Measurements from ENCODE around the gene RIT2.

RIT2 gene

DNA sequence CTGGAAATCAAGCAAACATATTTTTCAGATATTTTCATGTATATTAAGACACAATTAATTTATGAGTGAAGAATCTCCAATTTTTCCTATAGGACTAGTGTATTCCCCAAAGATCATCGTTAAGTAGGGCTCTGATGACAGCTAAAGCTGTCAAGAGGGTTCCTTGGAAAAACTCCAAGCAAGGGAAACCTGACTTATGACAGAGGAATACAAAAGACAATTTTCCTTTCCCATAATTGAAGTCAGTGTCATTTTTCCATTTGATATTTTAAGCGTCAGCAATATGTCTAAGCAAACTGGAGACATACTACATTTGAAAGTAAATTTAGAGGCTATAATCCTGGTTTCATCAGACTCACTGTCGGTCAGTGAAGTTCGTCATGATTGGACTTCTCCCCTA lies 36.1 kb downstream of the RIT2 start:
- no peak for DNase-seq

DNA sequence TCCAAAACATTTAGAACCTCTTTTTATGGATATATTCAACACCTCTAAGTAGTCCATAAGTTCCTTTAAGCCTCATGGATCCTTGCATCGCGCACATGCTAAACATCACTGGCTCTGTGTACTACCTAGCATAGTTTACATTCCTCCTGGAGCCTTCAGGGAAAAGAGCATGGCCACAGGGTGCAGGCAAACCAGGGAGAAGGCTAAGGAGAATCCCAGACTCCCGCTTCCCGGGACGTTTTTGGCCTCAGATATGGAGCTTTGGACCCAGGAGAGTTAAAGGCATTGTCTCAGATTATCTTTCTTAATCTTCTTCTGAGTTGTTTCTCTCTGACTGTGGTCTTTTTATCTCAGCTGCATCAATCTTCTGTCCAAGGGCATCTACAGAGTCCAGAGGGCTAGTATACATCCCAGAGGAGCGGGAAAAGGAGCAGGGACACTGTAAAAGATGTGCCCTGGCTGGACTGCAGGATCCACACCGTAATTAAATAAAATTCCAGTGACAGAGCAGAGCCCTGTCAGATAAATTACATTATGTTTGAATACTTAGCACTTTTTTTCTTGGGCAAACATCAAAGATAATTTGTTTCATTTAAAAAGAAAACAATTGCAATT lies 36.9 kb downstream of the RIT2 start:
- DNase-seq: no peak

DNA sequence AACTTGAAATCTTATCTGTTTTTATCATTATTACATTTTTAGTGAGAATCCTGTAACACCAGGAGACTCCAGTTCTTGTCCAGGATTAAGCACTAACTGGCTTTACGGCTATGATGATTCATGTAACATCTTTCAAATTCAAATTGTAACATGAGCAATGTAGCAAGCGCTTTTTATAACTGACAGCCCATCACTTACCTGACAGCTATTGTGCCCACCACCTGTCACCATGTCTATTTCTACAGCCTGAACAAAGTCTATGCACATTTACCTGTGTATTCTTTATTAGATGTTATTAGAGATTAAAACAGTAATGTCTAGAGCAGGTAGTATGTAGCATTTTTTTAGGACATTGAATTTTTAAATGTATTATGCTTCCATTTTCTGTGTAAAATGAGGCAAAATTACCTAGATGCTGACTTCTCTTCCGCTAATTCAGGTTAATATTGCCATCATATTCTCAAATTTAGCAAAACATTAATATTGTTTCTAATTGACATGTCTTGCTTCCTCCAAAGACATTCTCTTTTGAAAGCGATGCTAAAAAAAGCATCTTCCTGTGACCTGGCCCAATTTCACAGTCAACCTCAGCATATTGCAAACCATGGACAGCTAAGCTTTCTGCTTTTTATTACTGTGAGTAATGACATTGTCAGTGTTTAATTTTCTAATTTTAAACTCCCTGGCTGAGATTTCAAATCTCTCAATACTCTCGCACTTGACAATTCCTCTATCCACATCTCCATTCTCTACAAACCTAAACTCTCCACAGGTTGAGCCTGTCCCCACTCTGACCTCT lies 37.8 kb downstream of the RIT2 start:
- DNase-seq: no peak

DNA sequence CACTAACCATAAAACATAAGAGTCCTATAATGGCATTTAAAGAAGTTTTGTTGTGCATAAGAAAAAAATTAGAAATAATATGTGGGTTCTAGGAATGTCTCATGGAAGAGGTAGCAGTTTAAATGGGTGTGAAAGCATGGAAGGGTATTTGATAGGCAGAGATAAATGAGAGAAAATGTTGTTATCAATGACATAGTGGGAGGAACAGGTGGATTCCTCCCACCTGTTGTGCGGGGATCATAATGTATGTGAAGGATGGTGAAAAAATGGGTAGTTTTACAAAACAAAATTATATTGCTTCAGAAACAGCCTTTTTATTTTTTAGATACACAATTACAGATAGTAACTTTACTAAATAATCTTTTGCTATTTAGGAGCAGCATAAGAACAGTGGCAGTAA lies 41.7 kb downstream of the RIT2 start:
- no peak for DNase-seq

DNA sequence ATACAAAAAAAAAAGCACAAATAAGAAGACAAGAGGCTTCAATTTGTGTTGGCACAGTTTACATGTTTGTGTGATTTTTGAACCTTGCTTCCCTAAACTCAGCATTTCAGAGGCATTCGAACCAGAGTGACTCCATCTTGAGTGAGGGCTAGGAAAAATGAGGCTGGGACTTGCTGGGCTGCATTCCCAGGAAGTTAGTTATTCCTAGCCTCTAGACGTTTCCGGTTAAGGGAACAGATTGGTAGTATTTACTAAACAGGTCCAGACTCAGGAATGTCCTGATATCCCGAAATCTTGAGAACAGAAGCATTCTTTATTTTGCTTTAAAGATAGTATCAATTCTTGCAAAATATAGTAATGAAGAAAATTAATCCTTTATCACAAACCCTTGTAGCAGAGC lies 46.7 kb downstream of the RIT2 start:
- DNase-seq: no peak

DNA sequence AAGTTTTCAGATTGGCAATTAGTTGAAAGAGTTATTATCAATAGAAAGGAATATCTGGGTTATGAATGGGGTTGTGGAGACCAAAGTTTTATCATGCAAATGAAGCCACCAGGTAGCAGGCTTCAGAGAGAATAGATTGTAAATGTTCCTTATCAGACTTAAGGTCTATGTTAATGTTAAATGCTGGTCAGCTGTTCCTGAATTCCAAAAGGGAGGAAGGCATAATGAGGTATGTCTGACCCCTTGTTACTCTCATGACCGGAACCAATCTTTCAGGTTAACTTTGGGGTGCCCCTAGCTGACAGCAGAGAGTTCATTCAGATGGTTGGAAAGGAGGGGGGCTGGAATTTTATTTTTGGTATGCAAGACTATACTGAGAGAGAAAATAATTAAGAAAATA lies 47.9 kb downstream of the RIT2 start:
- no peak for DNase-seq

DNA sequence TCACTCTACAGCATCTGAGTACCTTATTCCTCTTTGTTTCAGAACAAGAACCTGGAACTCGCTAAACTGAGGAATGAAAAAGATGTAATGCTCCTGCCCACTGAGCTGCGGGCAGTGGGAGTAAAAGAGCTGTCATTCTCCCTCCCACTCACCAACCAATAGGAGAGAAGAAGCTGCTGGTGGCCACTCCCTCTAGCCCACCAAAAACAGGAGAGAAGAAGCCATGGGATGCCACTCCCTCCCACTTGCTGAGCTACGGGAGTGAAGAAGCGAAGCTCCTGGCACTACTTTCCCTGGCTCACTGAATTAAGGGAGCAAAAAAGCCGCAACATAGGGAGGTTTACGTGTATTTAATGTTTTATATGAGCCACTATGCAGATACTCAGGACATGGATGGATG lies 53.7 kb downstream of the RIT2 start:
- no peak for DNase-seq

DNA sequence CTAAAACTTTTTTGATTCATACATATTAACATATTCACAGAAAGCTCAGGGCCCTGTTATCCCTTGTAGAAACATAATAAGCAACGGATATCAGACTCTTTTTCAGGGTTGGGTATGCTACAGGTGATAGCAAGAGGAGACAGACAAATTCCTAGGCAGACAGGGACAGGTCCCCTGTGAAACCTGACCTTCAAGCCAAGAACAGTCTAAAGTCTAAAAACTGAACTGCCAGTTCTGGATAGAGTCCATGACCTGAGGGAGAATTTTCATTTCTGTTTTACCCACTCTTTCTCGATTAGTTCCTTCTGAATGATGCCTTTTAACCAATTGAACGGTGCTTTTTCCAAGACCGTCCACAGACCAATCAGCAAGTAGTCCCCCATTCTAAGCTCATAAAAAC lies 54.2 kb downstream of the RIT2 start:
- DNase-seq: no peak

DNA sequence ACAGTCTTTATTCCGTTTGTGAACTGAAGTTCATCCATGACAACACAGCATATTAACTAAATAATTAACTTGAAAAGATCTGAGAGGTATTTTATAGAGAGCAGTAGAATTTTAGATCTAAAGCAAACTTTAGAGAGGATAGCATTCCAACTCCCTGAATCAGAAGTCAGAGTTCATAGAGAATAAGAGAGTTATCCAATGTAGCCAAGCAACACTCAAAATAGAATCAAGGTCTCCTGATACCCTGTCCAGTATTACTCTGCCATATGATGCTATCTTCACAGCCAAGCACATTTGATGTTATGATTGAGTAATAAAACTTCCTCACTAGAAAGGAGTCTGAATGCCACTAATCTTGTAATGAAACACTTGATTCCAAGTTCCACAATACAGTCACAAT lies 55.5 kb downstream of the RIT2 start:
- no peak for DNase-seq

DNA sequence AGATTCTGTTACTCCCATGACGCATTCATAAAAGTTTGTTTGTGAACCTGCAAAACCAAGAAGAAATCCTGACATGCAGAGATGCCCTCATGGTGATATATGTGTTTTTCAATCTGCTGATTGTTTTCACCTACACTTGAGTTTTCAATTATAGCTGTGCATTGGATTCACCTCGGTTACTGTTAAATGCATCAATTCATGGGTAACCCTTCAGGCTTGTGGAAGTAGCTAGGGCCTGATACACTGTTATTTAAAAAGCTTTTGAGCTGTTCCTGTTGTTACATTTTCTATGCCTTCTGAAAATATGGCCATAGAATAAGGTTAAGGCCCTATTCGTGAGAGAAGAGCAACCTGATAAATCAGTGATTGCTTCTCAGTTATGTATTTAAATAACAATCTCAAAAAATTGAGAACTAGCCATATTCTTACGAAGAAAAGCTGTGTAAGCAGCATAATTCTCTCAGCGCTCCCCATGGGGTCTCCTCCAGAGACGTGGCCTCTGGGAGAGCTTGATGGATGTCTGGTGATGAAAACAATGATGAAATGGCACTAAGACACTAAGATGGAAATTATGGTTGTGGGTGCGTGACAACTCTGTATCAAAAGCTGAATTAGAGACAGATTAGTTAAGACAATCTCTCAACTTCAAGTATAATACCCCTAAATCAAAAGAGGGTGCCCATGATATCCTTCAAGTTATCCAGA lies 60.5 kb downstream of the RIT2 start:
- no peak for DNase-seq

DNA sequence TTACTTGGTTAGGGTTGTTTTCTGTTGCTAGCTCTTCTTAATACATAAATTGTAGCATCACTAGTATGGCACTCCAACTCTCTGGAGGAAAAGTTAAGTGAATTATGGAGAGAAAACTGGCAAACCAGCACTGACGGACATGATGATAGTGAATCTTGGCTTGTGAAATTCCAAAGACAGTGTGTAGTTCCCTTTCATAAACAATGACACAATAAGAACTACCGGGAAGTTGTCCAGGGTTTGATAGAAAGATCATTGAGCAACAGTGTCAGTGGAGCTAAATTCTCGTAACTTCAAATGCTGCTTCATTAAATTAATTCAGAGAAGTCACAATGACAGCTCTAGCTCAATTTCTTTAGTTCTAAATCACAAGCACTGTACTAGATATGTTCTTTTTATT lies 66.5 kb downstream of the RIT2 start:
- DNase-seq: no peak

DNA sequence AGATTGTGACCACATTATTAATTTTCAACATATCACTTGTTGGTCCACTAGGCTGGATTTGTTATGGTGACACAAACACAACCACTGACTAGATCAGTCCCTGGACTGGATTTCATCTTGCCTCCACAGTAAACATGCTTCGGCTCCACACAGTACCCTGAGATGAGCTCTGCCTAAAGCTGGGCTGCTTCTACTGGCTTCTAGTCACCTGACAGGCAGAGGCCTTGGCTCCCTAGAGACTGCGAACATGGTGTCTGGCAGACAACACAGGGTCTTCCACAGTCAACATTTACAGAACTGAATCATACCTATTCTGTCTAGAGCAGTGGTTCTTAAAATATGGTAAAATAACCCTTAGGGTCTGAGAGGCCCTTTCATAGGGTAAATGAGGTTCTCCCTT lies 69.2 kb downstream of the RIT2 start:
- DNase-seq: no peak

DNA sequence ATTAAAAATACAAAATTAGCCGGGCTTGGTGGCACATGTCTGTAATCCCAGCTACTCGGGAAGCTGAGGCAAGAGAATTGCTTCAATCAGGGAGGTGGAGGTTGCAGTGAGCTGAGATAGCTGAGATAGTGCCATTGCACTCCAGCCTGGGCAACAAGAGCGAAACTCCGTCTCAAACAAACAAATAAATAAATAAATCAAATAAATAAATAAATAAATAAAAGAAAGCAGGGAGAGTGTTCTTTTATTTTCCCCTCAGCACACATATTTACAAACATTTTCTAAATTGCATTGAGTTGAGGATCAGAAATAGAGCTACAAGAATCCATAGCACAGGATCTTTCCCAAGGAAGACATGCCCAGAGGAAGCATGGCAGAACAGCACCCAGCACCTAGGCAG lies 71.9 kb downstream of the RIT2 start:
- DNase-seq: no peak

DNA sequence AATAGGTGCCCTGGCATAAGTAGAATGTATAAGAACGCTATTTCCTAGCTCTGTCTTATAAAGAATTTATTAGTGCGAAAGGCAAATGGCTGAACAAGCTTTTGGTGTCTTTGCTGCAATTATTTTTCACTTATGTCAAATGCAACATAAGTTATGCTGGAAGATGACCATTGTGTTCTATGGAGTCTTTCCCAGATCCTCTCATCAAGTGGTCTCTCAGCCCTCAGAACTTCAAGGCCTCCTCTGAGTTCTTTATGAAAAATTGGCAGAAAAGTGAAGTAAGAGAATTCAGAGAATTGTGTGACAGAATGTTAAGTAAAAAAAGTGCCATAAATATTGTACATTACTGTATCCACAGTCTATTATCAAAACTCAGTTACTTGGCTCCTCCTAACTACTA lies 75.2 kb downstream of the RIT2 start:
- no peak for DNase-seq

DNA sequence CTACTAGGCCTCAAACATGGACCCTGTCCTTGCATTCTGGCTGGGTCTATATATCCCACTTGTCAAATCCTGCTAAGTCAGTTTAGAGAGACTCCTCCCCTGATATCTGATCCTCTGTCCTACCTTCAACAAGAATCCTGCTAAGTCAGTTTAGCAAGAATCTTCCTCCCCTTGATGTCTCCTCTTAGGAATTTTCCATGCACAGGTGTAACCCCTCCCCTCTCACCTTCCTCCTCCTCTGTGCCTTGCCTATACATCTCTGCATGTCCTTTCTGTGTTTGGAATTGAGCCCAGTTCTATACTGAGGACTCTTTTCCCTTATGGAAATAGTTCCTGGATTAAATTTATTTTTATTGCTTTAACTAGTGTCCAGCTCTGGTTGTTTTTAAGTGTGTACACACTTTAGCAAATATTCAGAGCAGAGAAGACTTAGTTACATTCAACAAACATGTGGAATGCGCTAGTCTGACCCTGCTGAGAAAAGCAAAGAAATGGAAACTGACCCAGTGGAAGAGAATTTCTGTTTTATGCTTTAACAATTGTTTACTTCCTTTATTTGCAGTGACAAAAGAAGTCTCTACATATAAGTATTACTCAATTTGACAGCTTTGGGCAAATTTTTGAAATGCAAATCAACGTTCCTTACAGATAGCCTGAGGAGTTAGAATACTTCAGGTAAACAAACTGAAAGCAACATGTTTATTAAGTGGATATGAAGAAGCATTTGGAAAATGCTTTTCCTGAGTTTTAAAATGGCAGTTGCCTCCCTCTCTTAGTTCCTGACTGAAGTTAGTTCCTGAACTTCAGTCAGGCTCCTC lies 80.6 kb downstream of the RIT2 start:
- DNase-seq: no peak

DNA sequence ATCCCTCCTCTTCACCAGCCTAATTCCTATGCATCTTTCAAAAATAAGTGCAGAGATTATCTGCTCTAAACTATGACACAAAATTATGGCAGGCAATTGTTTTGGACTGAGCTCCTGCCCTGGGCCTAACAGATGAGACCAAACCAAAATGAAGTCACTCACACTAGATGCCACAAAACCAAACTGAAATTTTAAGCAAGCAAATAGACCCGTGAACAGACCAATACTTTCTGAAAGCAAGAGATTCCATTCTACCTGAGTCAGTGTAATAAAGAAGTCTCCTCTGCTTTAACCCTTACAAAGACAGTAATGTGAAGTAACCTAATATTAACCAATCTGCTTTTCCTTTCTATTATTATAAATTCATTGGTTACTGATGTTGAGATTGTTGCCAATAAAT lies 84.3 kb downstream of the RIT2 start:
- no peak for DNase-seq

DNA sequence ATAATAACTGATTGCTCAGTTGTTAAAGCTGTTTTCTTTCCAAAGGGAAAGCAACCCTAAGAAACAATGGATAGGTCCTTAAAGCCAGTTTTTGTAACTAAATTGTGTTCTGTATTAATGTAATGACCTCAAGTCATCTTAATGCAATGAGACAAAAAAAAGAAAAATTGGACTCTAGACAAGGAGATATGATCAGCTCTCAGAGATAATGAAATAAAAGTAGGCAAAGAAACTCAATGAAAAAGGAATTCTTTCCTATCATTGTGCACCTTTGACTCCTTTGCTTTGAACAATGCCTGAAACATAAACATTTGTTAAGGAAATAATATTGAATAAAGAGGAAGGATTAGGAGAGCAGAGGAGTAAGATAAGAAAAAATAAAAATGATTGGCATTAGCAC lies 86.1 kb downstream of the RIT2 start:
- no peak for DNase-seq

DNA sequence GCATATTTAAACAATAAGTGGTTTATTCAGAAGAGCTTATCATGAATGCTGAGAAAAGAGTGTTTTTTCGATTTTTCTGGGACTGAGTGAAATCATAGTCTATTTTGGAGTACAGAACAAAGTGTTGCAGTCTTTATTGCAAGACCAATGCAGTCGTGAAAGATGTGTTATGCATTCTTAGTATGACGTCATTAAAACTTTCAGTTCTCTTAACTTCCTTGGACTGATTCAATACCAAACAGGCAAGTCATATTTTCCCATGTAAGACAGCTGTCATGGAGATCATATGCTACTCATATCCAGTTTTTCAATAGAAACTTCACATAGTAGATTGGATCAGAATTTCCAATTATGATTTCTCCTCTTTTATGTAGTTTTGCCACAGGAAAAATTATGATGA lies 92.6 kb downstream of the RIT2 start:
- no peak for DNase-seq

DNA sequence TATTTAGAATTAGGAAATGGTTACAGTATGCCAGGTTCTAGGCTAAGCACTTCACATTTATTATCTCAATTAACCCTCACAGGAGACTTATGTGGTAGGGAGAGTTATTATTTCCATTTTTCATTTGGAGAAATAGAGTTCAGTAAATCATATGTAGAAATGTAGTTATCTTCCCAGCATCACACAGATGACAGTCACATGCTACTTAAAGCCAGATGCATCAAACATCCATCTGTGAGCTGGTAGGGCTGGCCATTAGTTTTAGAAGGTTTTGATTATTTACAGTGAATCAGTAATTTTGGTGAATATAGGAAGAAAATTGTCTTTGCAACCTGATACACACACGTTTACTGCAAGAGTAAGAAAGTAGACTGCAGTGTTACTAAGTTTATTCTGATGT lies 97.9 kb downstream of the RIT2 start:
- no peak for DNase-seq

DNA sequence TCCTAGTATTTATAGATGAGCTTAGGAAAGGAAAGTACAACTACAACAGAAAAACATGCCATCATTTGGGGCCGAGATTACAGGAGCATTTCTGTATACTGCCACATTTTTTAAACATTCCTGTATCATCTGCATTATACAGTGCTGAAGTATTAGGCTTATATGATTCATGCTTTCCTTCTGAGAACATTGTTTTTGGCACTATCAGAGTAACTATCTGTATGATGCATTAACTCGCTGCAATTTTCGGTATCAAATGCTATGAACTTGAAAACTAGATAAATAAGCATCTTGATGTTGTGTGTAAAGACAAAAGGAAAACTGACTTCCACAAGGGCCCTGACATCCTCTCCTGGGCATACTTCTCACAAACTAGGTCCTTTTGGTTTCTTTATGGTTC lies 102.0 kb downstream of the RIT2 start:
- DNase-seq: no peak

DNA sequence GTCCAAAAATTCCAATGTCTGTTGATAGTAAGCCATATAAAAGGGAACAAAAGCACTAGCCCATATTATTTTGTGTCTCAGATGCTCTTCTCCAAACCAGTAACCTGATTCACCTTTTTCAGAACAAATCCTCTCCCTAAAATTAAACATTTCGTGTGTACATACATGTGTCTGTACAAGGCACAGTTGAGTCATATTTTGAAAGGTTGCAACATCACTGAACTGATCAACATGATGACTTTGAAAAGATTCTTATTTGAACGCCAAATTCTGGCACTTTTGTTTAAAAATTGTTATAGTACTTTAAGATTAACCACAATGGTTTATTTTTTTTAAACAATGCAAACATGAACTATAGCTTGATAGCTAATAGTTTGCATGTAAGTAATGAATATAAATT lies 102.5 kb downstream of the RIT2 start:
- DNase-seq: no peak

DNA sequence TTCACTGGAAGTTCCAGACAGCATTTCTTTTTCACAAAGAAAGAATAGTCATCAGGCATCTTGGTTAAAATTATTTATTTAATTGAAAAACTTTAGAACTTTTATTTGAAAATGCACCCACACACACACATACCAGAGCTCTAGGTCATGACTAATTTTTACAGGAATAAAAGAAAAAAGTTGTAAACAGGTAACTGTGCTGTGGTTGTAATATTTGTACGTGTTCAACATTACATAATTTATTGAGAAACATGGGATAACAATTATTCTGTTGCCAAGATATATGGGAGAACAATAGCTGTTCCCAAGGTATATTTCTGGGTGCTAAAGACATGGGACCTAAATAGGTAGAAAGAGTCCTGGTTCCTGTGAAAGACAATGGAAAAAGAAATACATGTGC lies 104.9 kb downstream of the RIT2 start:
- DNase-seq: no peak

DNA sequence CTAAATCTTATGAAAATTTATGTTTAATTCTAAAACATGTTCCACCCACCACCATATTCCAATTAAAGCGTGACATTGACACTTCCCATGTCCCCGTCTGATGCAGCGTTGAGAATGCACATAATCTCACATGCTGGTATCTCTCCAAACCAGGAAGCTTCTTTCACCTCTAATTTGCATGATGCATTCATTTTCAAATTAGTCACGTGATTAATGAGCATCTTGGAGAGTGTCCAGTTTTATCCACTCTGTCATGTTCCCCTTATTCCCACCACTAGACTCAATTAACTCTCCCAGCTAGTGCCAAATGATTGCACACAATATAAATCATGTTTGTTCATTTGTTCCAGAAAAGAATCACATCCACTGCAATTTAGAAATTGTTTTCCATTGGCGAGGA lies 105.8 kb downstream of the RIT2 start:
- DNase-seq: no peak

DNA sequence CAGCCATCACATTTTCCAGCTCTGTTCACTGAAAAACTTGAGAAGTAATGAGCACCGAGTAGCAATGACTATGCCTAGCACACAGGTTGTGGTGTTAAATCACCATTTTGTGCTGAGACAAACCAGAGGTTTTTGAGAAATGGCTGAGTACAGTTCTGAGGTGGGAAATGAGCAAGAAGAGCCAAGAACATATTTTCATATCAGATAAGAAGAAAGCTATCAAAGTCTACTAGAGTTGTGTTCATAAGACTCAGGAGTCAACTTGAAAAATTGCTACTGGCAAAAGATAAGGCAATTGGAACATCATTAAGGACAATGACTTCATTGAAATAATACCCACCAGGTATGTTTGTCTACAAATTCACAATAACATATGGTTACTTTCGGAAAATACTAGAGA lies 108.1 kb downstream of the RIT2 start:
- DNase-seq: no peak

All from NCI-H2107 (cell line).